Measurements from ENCODE around the gene HOGA1.

The HOGA1 gene

GRCh38 chr10:97584060-97584797, at the start of gene HOGA1:
Gene HOGA1 (plus strand): TSS chr10:97584389. CDS start chr10:97584704, 315 bp downstream.
- no peaks in the 10 kb centered on the region for H3K36me3 ChIP-seq (ENCODE audit: insufficient read depth, low read length)
- TF ChIP-seq POLR2AphosphoS5 (IDR thresholded peaks at IDR 0.05; ENCODE audit: borderline replicate concordance, low read depth, low read length) (no peak), FOXP2 (optimal IDR thresholded peaks at IDR 0.05; ENCODE audit: control extremely low read depth, extremely low read length, insufficient read depth) (no peak), EZH2 (IDR thresholded peaks at IDR 0.05) (no peak)
- no peak within 1 kb of the TSS for H3K27ac ChIP-seq
- no peaks in the 10 kb centered on the region for H3K9me3 ChIP-seq (ENCODE audit: low read depth, low read length)
- no peak within 1 kb of the TSS for H3K4me3 ChIP-seq
- no peak for DNase-seq (ENCODE audit: low read depth, low spot score)
- H3K9ac ChIP-seq (ENCODE audit: insufficient read length) = no peak within 1 kb of the TSS

GRCh38 chr10:97534746-97535367, 49.3 kb upstream of the HOGA1 start:
- DNase-seq (ENCODE audit: low read depth, low spot score) = no peak
- TF ChIP-seq EZH2 (IDR thresholded peaks at IDR 0.05) = no peak
- no peak for TF ChIP-seq POLR2AphosphoS5 (IDR thresholded peaks at IDR 0.05; ENCODE audit: borderline replicate concordance, low read depth, low read length)
- no peak for TF ChIP-seq FOXP2 (optimal IDR thresholded peaks at IDR 0.05; ENCODE audit: control extremely low read depth, extremely low read length, insufficient read depth)

GRCh38 chr10:97537186-97537869, 46.9 kb upstream of the HOGA1 start:
- Histone ChIP-seq H3K36me3 (ENCODE audit: insufficient read depth, low read length) (no peaks in the 10 kb centered on the region), H3K9ac (ENCODE audit: insufficient read length) (no peak overlapping the region), H3K9me3 (ENCODE audit: low read depth, low read length) (no peaks in the 10 kb centered on the region), H3K27ac (no peak overlapping the region), H3K4me3 (no peak overlapping the region)
- TF ChIP-seq EZH2 (IDR thresholded peaks at IDR 0.05) = no peak
- TF ChIP-seq POLR2AphosphoS5 (IDR thresholded peaks at IDR 0.05; ENCODE audit: borderline replicate concordance, low read depth, low read length) = no peak
- no peak for TF ChIP-seq FOXP2 (optimal IDR thresholded peaks at IDR 0.05; ENCODE audit: control extremely low read depth, extremely low read length, insufficient read depth)
- DNase-seq (ENCODE audit: low read depth, low spot score) = no peak

More at GRCh38 chr10:97534746-97535367, 49.3 kb upstream of the HOGA1 start:
- H3K36me3 ChIP-seq (ENCODE audit: insufficient read depth, low read length) = no peaks in the 10 kb centered on the region
- H3K4me3 ChIP-seq = no peak overlapping the region
- no peaks in the 10 kb centered on the region for H3K9me3 ChIP-seq (ENCODE audit: low read depth, low read length)
- no peak overlapping the region for H3K9ac ChIP-seq (ENCODE audit: insufficient read length)
- no peak overlapping the region for H3K27ac ChIP-seq

GRCh38 chr10:97538411-97538810, 45.8 kb upstream of the HOGA1 start:
- Histone ChIP-seq H3K27ac (no peak overlapping the region), H3K36me3 (ENCODE audit: insufficient read depth, low read length) (no peaks in the 10 kb centered on the region), H3K9ac (ENCODE audit: insufficient read length) (no peak overlapping the region), H3K4me3 (no peak overlapping the region), H3K9me3 (ENCODE audit: low read depth, low read length) (no peaks in the 10 kb centered on the region)
- DNase-seq (ENCODE audit: low read depth, low spot score) = no peak
- no peak for TF ChIP-seq POLR2AphosphoS5 (IDR thresholded peaks at IDR 0.05; ENCODE audit: borderline replicate concordance, low read depth, low read length)

- H3K27ac ChIP-seq = no peak overlapping the region
- no peak overlapping the region for H3K9ac ChIP-seq (ENCODE audit: insufficient read length)
- DNase-seq (ENCODE audit: low read depth, low spot score) = no peak
- no peaks in the 10 kb centered on the region for H3K36me3 ChIP-seq (ENCODE audit: insufficient read depth, low read length)
- H3K4me3 ChIP-seq = no peak overlapping the region
- TF ChIP-seq FOXP2 (optimal IDR thresholded peaks at IDR 0.05; ENCODE audit: control extremely low read depth, extremely low read length, insufficient read depth) (no peak), EZH2 (IDR thresholded peaks at IDR 0.05) (no peak), POLR2AphosphoS5 (IDR thresholded peaks at IDR 0.05; ENCODE audit: borderline replicate concordance, low read depth, low read length) (no peak)
- no peaks in the 10 kb centered on the region for H3K9me3 ChIP-seq (ENCODE audit: low read depth, low read length)
These were observed 45.4 kb upstream of the HOGA1 start for GRCh38 chr10:97538839-97539238.

- H3K36me3 ChIP-seq (ENCODE audit: insufficient read depth, low read length) = no peaks in the 10 kb centered on the region
- no peak overlapping the region for H3K4me3 ChIP-seq
- DNase-seq (ENCODE audit: low read depth, low spot score) = no peak
- TF ChIP-seq EZH2 (IDR thresholded peaks at IDR 0.05) (no peak), FOXP2 (optimal IDR thresholded peaks at IDR 0.05; ENCODE audit: control extremely low read depth, extremely low read length, insufficient read depth) (no peak), POLR2AphosphoS5 (IDR thresholded peaks at IDR 0.05; ENCODE audit: borderline replicate concordance, low read depth, low read length) (no peak)
- no peak overlapping the region for H3K27ac ChIP-seq
- no peaks in the 10 kb centered on the region for H3K9me3 ChIP-seq (ENCODE audit: low read depth, low read length)
- H3K9ac ChIP-seq (ENCODE audit: insufficient read length) = no peak overlapping the region
These were observed 44.5 kb upstream of the HOGA1 start for GRCh38 chr10:97539523-97540200.

- DNase-seq (ENCODE audit: low read depth, low spot score) = no peak
- H3K27ac ChIP-seq = no peak overlapping the region
These were observed 43.3 kb upstream of the HOGA1 start for GRCh38 chr10:97540669-97541500.

More at GRCh38 chr10:97540669-97541500, 43.3 kb upstream of the HOGA1 start:
- no peak overlapping the region for H3K4me3 ChIP-seq
- no peak for TF ChIP-seq POLR2AphosphoS5 (IDR thresholded peaks at IDR 0.05; ENCODE audit: borderline replicate concordance, low read depth, low read length)
- no peak for TF ChIP-seq FOXP2 (optimal IDR thresholded peaks at IDR 0.05; ENCODE audit: control extremely low read depth, extremely low read length, insufficient read depth)
- no peak for TF ChIP-seq EZH2 (IDR thresholded peaks at IDR 0.05)
- no peaks in the 10 kb centered on the region for H3K36me3 ChIP-seq (ENCODE audit: insufficient read depth, low read length)
- no peak overlapping the region for H3K9ac ChIP-seq (ENCODE audit: insufficient read length)
- no peaks in the 10 kb centered on the region for H3K9me3 ChIP-seq (ENCODE audit: low read depth, low read length)
